Esophagus squamous epithelium (tissue), 5 donors: ENCODE data around the gene VKORC1L1. TPM values are rescaled to one million over a fixed set of nuclear protein-coding genes. Genes with fewer than 3 reads are reported as not detected.
"Not testable (repeated sequence)": the region's sequence is repeated elsewhere in the genome, so short reads cannot be mapped to it uniquely, and the experiment has no call there.

ENCODE experiments used
- DNase-seq: peaks from one replicate; lab custom pipeline; 2025; lab: John Stamatoyannopoulos, UW
- H3K27ac ChIP-seq, 4 donors: fragments of 200-600 bp; sonication (generic); one replicate each; pipeline ENCODE4 v1.5.1; 2016 to 2019; ENCODE audit warnings: mild to moderate bottlenecking in 1 of 4
- H3K27me3 ChIP-seq, 4 donors: fragments of 200-600 bp; sonication (generic); 1 replicate in 3 of 4; 2 replicates in 1 of 4; pipeline versions ENCODE4 v1.5.1 to v1.6.0; 2017 to 2021; ENCODE audit warnings: antibody characterized with exemption in 1 of 4
- H3K36me3 ChIP-seq, 3 donors: fragments of 200-600 bp; sonication (generic); one replicate each; pipeline ENCODE4 v1.5.1; 2016 to 2019
- H3K4me1 ChIP-seq, 3 donors: fragments of 200-600 bp; sonication (generic); one replicate each; pipeline ENCODE4 v1.5.1; 2017 to 2019
- H3K4me3 ChIP-seq, 4 donors: fragments of 200-600 bp; sonication (generic); 1 replicate in 3 of 4; 2 replicates in 1 of 4; pipeline ENCODE4 v1.5.1; 2016 to 2019; ENCODE audit warnings: mild to moderate bottlenecking in 2 of 4, moderate library complexity in 1 of 4
- H3K9me3 ChIP-seq, 3 donors: fragments of 200-600 bp; sonication (generic); one replicate each; pipeline ENCODE4 v1.5.1; 2016 to 2019
- POLR2A ChIP-seq, 4 donors: fragments of 450-650 bp; IDR thresholded peaks; one replicate each; pipeline ENCODE4 v1.6.1; 2017; ENCODE audit warnings: antibody characterized with exemption in 4 of 4, mild to moderate bottlenecking in 4 of 4, moderate library complexity in 3 of 4
- WGBS, 2 donors: methylation state at CpG; one replicate each; pipeline ENCODE4 v1.1.5; 2018; 5-methylcytosine and 5-hydroxymethylcytosine counted together
- intact Hi-C: fragments of 100-400 bp; cut with DNase I; formaldehyde crosslinking; loops from one replicate; pipeline ENCODE4 v1.15.0; 2022
- total RNA-seq, 4 donors: library from RNA; depleted of rRNA; stranded (reverse); fragments of >200 nt; gene quantifications; one replicate each; pipeline ENCODE4 v1.1.0, GENCODE V29; 2016
- TF ChIP-seq, protein P1 (sequence below), 6 experiments: fragments of 450-650 bp in 4 of 6; fragments of 200-600 bp in 2 of 6; sonication (generic) in 2 of 6; IDR thresholded peaks; one replicate each; pipeline ENCODE4 v1.5.1; 2016 to 2019; ENCODE audit warnings: antibody characterized with exemption in 6 of 6, mild to moderate bottlenecking in 4 of 6, moderate library complexity in 4 of 6
- donor health status: DM: yes; HTN: yes; CAD: no.

The VKORC1L1 gene
- total RNA-seq, 4 donors from 2014 or later = 7.2 to 18.5 (median 11.2) TPM

GRCh38 chr7:65873582-65874193 is 814 bp downstream of the VKORC1L1 start:
- Histone ChIP-seq H3K4me1 (peaks cover 0 to 29% (median 5%) of the 10 kb centered on the region in 3 donors), H3K27ac (peak overlapping the region; percentile 91 to 92 (median 92)), H3K4me3 (peak overlapping the region; percentile 83 to 96 (median 91))
- H3K9me3 ChIP-seq, H3K36me3 ChIP-seq, H3K27me3 ChIP-seq, DNase-seq, intact Hi-C loops: not testable (repeated sequence)
- 0 to 4% methylated on average over 5 to 12 of the region's 57 CpGs for WGBS, 2 donors

DNA sequence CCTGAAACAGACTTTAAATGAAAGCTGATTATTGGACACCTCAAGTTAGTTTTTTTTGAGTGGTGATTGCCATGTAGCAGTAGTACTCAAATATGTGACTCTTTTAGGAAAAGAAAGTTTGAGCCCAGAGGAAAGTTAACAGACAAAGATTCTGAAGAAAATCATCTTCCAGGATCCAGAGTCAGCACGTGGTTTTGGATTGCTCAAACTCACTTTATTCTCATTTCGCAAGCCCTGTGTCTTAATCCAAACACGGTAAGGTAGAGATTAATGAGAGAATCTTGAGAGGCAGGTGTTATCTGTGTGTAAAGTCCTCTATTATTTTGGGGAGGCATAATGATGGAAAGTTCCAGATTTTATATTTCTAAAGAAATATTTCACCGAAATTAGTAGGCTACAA is 2.8 kb downstream of the VKORC1L1 start:
- H3K36me3 ChIP-seq, H3K4me3 ChIP-seq, DNase-seq, H3K9me3 ChIP-seq, H3K27ac ChIP-seq, intact Hi-C loops, H3K27me3 ChIP-seq: not testable (repeated sequence)
- peaks cover 0 to 29% (median 5%) of the 10 kb centered on the region in 3 donors for H3K4me1 ChIP-seq
- 58 to 62% methylated on average over 4 of the region's 4 CpGs for WGBS, 2 donors

GRCh38 chr7:65879292-65880153 is 6.6 kb downstream of the VKORC1L1 start:
- H3K4me3 ChIP-seq, DNase-seq, H3K9me3 ChIP-seq, H3K27me3 ChIP-seq, H3K27ac ChIP-seq, intact Hi-C loops, H3K36me3 ChIP-seq: not testable (repeated sequence)
- WGBS, 2 donors = 60 to 76% methylated on average over 5 of the region's 5 CpGs
- H3K4me1 ChIP-seq = peaks cover 0 to 15% (median 0%) of the 10 kb centered on the region in 3 donors

DNA sequence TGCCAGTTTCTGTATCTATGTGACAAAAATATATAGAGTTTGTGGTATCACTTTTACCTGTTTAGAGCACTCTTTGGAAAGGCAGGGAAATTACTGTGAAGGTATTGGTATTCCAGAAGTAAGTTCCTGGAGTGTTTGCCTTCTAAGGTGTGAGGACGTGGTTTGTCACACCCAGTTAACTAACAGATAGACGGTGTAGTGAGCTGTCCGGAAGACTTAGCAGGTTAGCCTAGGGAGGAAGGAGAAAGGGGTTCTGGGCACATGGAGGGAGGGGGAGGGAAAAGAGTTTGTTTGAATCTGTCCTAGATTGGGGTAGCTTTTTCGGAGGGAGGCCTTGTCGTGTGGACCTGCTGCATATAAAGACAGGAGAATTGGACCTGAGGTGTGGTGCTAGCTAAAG is 7.4 kb downstream of the VKORC1L1 start:
- H3K4me3 ChIP-seq, H3K4me1 ChIP-seq, H3K27me3 ChIP-seq, H3K36me3 ChIP-seq, DNase-seq, H3K27ac ChIP-seq, H3K9me3 ChIP-seq, intact Hi-C loops: not testable (repeated sequence)
- 87 to 89% methylated on average over 5 of the region's 5 CpGs for WGBS, 2 donors

DNA sequence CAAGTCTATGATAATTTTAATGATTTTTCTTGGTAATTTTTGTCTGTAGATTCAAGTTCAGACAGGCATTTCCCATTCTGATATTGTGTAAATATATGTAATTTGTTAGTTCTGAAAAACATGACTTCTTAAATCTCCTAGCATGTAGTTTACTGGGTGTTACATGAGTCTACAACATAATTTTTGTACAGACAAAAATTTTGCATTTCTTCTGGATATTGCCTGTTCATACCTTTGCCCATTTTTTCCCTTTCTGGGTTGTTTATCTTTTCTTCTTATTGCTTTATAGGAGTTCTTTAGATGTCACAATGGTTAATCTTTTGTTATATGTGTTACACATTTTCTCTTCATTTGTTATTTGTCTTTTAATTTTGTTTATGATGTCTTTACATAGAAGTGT is 12.1 kb downstream of the VKORC1L1 start:
- H3K9me3 ChIP-seq, intact Hi-C loops, H3K4me3 ChIP-seq, H3K36me3 ChIP-seq, H3K27me3 ChIP-seq, DNase-seq, H3K27ac ChIP-seq, H3K4me1 ChIP-seq: not testable (repeated sequence)

DNA sequence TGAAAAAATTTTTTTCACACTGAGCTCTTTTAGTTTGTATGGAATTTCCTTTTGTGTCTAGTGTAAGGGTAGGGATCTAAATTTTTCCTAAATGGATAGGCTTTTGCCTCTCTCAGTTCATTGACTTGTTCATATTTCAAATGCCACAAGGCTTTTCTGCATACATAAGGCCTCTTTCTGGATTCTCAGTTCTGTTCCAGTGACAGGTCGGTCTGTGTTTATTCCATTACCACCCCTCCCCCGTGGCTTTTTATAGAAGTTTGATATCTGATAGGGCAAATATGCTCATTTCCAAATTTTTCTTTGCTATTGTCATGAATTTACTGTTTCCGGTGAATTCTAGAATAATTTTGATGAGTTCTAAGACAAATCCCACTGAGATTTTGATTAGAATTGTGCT is 12.7 kb downstream of the VKORC1L1 start:
- H3K27ac ChIP-seq, DNase-seq, H3K4me3 ChIP-seq, H3K27me3 ChIP-seq, intact Hi-C loops, H3K9me3 ChIP-seq, H3K36me3 ChIP-seq, H3K4me1 ChIP-seq: not testable (repeated sequence)
- WGBS, 2 donors = 100% methylated on average over 1 of the region's 3 CpGs

- H3K36me3 ChIP-seq = peaks cover 0 to 18% (median 0%) of the 10 kb centered on the region in 3 donors
- DNase-seq, H3K4me1 ChIP-seq, intact Hi-C loops, H3K27me3 ChIP-seq, H3K27ac ChIP-seq, H3K9me3 ChIP-seq, H3K4me3 ChIP-seq: not testable (repeated sequence)
- 74 to 89% methylated on average over 3 to 5 of the region's 5 CpGs for WGBS, 2 donors
Observed at GRCh38 chr7:65888434-65889156, 15.7 kb downstream of the VKORC1L1 start.

GRCh38 chr7:65889722-65890121 is 16.8 kb downstream of the VKORC1L1 start:
- H3K9me3 ChIP-seq, intact Hi-C loops, H3K27me3 ChIP-seq, H3K4me1 ChIP-seq, H3K4me3 ChIP-seq, DNase-seq: not testable (repeated sequence)
- H3K36me3 ChIP-seq = peaks cover 0 to 18% (median 0%) of the 10 kb centered on the region in 3 donors
- H3K27ac ChIP-seq = peak overlapping the region in 1 of 4 donors; percentile 16
- WGBS, 2 donors = 69 to 75% methylated on average over 2 of the region's 2 CpGs

GRCh38 chr7:65892161-65892560 is 19.3 kb downstream of the VKORC1L1 start:
- intact Hi-C loops = no loop called here
- Histone ChIP-seq H3K4me3 (no peak overlapping the region), H3K27me3 (no peaks in the 10 kb centered on the region), H3K27ac (no peak overlapping the region), H3K36me3 (peaks cover 0 to 18% (median 0%) of the 10 kb centered on the region in 3 donors), H3K9me3 (no peaks in the 10 kb centered on the region), H3K4me1 (no peaks in the 10 kb centered on the region)
- WGBS, 2 donors = 73 to 81% methylated on average over 5 of the region's 5 CpGs
- DNase-seq = no peak
- TF ChIP-seq, protein P1, sequence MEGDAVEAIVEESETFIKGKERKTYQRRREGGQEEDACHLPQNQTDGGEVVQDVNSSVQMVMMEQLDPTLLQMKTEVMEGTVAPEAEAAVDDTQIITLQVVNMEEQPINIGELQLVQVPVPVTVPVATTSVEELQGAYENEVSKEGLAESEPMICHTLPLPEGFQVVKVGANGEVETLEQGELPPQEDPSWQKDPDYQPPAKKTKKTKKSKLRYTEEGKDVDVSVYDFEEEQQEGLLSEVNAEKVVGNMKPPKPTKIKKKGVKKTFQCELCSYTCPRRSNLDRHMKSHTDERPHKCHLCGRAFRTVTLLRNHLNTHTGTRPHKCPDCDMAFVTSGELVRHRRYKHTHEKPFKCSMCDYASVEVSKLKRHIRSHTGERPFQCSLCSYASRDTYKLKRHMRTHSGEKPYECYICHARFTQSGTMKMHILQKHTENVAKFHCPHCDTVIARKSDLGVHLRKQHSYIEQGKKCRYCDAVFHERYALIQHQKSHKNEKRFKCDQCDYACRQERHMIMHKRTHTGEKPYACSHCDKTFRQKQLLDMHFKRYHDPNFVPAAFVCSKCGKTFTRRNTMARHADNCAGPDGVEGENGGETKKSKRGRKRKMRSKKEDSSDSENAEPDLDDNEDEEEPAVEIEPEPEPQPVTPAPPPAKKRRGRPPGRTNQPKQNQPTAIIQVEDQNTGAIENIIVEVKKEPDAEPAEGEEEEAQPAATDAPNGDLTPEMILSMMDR (IDR thresholded peaks at IDR 0.05) = no peak
- no peak for TF ChIP-seq POLR2A (IDR thresholded peaks at IDR 0.05)
